HG03103 (cell line): Measurements from ENCODE around the gene MTHFS.

ENCODE experiments used
- ATAC-seq: cut with Tn5 transposase; IDR thresholded peaks from one replicate; pipeline ENCODE4 v1.9.1; 2021; ENCODE audit warnings: low read depth; ENCODE audit not compliant: unreplicated experiment

MTHFS gene

DNA sequence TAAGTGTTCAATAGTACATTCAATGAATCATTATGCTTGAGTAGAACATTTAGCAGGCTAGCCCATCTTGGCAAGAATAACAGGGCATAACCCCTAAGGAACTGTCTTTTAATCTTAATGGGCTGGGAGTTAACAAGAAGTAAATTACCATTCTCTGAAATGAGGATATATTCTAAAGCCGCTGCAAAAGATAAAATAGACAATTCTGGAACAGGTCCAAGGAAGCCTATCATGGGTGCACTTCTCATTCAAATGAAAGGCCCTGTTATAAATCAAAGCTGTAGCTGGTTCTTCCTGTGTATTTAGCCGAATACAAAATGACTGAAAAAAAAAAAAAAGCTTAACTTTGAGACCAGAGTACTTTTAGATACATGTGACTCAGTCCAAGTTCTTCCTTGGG is 15.6 kb downstream of the MTHFS start:
- no peak for ATAC-seq

DNA sequence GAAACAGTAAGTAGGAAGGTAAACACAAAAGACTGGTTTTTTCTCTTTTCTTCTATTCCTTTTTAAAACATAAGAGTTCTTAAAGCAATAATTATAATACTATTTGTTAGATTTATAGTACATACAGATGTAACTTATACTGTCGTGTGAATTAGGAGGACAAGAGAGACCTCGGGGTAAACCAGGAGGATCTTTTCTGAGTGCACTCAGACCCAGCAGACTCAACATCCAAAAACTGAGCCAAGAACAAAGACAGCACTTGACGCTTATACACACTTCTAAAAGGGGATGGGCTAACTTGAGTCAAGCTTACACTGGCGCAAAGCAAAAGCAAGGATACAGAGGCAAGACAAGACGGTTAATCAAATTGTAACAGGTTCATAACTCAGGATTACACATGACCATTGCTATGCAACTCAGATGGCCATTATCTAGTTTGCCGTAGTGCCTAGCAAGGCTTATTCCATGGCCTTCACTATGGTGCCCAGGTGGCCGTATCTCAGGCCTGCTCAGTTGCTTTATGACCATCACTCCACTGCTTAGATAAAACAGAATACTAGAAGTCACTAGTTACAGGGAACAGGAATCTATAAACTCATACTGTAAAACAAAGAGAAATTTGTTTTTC is 18.6 kb downstream of the MTHFS start:
- no peak for ATAC-seq

DNA sequence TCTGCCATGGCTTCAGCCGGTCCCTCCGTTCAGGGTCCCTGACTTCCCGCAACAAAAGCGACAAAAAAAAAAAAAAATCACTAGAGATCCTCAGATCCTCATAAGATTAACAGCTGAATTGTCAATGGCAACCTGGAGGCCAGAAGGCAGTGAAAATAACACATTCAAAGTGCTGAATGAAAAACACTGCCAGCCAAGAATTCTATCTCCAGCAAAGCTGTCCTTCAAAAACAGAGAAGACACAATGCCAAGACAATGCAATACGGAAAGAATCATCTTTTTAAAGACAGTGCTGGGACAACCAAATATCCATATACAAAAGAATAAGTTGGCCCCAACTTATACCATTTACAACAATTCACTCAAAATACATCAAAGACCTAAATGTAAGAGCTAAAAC is 21.6 kb downstream of the MTHFS start:
- ATAC-seq, result no peak

DNA sequence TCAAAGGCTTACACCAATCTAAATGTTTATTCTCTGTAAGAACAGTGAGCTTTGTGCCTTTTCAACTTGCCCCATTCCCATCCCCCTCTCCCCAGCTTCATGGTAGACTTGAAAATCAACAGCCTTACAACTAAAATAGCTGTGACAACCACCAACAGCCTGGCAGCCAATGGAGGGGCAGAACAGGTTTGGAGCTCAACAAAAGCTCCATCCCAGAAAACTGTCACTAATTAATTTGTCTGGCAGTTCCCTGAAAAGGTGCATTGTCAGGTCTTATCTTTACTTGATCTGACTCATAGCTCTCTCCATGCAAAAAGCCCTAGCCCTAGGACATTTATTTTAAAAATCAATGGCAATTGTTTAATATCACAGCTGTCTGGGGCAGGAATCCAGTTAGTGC is 22.6 kb downstream of the MTHFS start:
- no peak for ATAC-seq

DNA sequence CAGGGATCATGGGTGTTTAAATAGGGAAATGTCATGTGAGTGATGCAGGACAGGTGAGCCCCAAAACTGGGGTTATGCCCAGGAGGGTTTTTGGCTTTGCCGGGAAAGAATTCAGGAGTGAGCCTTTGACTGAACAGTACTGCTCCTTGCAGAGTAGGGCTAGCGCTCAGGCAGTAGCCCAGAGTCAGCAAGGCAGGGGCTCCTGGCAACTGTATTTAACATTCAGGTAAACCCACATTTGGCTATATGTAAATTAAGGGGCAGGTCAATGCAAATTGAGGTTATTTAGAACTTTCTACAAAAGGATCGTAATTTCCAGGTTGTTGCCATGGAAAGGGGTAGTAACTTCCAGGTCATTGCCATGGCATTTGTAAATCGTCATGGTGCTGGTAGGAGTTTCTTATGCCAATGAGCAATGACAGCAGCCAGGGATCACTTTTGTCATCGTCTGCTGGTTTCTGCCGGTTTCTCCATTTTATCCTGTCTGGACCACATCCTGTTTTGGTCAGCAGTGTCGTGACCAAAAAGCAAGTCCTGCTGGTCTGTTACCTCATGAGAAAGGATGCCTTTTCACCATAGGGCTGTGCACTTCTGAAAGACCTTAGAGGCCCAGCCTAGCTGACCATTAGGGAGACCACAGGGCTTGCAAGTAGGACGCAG is 24.3 kb downstream of the MTHFS start:
- no peak for ATAC-seq

DNA sequence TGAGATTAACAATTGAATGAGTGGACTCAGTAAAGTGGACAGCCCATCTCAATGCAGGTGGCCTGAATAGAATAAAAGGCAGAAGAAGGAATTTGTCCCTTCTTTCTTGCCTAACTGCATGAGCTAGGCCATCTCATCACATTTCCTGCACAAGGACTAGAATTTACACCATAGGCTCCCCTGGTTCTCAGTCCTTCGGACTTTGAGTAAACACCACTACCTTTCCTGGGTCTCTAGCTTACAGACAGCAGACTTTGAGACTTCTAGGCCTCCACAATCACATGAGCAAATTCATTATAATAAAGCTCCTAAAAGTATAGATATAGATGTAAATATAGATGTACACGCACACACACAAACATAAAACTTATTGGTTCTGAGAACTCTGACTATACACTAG is 28.3 kb downstream of the MTHFS start:
- ATAC-seq, result no peak

DNA sequence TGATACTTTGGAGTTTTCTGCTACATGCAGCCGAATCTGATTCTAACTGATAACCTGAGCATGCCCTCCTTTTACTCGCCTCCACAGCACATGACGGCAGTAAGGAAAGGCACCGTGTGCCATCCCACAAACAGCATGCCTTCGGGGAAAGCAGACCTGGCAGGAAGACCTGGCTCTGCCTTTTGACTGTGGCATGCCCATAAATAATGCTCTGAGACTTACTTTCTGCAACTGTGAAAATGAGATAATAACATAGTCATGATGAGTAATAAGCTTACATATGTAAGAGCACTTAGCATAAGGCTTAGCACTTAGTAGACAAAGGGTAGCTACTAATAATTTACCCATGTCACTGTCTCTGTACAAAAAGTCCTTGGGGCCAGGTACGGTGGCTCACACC is 32.9 kb downstream of the MTHFS start:
- ATAC-seq, result no peak

DNA sequence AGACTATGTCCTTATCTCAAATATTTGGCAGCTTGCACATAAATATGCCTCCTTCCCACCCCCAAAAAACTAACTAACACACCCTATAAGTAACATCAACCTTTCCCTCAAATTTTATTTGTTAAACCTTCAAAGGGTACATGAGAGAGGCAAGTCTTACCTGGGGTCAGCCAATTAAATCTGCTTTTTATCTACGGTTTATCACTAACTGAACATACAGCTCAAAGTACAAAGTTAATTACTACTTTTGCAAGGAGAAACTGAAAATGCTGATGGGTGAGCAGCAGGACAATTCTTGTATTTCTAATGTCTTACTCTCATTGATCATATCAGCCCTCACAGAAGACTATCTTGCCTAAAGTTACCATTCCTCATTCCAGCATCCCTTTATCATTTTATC is 34.6 kb downstream of the MTHFS start:
- no peak for ATAC-seq

DNA sequence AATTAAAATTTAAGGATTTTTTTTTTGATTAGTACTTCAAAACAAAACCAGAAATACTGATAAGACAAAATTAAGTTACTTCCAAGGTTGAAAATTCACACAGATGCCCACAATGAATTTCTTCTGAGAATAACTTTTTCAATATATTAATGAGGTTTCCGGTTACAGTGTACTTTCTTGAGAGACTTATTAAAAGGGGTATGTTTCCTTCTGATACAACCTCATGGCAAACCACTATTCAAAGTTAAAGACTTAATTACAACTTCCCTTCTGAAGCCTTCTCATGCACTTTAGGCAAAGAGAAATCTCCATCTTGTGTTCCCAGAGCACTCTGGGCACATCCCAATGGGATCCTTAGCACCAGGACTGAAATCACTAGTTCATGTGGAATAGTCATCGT is 36.2 kb downstream of the MTHFS start:
- ATAC-seq, result no peak

DNA sequence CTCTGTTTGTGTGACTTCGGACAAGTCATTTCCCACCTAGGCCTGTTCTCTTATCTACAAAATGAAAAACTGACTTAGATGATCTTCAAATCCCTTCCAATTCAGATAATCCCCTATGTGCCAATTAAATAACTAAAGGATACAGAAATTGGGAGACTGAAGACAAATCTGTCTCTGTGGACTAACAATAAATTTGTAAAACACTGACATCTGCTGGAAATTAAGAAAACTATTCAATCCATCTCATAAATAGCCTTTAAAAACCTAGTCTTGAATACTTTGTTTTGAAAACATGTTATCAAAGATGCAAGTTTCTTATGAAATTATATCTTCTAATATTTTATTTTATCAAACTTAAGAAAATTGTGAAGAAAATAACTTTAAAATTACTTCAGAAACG is 38.3 kb downstream of the MTHFS start:
- ATAC-seq, result no peak

DNA sequence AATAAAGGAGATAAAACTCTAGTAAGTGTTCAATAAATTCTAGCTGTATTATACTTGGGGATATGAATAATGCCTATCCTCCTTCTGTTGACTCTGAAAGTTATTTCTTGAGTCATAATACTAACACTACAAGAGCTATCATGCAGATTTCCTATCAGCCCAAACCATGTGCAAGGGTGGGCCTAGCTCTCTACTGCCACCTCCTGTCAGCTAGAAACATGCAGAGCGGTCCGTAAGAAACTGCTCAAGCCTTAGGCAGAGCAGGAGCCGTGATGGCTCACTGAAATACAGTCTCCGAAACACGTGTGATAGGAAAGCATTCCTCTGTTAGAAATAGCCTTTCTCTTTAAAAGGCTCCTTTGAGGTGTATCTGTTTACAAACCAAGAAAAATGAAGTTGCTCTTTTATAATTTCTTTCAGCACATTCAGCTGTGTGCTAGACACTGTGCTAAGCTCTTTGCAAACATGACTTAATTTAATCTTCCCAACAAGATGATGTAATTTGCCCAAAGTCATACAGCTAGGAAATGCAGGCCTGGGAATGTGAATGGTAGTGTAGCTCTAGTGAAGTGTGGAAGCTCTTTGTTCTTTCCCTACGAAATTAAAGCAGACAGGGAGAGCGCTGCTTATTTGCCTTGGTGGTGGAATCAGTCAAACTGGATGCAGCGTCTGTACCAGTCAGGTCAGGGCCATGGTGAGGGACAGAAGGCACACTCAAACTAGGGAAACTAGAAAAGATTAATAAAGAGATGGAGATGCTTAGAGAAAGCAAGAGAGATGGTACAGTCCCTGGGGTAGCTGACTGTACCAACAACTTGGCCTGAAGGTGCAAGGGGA is 43.1 kb downstream of the MTHFS start:
- ATAC-seq, result peak; percentile 93

DNA sequence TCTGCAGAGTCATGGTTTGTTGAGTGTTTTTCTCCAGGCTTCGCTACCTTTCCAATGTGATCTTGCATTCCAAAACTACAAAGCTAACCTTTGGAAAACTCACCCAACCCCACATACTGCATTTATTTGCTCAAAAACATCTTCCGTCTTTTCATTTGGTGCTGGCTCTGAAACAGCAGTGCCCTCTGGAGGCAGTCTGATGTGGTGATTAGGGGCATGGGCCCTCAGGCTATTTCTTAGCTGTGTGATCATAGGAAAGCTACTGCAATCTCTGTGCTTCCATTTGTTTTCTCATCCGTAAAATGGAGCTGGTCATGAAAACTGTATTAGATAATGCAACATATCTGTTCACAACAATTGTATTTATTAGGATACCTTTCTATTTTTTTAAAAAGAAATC is 47.0 kb downstream of the MTHFS start:
- ATAC-seq, result no peak

DNA sequence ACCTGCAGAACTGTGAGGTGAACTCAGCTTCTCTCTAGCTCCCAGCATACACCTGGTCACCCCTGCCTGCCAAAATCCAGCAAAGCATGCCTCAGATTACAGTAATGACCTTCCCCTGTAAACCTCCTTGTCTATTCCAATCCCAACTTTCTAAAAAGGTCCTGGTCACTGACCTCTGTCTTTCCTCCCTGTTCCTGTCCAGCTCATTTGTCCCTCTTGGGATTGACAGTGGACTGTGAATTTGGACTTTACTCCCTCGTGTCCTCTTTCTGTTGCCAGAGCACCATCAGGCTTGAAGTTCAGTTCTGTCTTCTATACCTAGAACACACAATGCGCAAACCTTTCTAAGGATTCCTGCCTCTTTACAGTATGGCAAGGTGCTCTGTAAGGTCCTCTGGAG is 50.3 kb downstream of the MTHFS start:
- ATAC-seq, result no peak

DNA sequence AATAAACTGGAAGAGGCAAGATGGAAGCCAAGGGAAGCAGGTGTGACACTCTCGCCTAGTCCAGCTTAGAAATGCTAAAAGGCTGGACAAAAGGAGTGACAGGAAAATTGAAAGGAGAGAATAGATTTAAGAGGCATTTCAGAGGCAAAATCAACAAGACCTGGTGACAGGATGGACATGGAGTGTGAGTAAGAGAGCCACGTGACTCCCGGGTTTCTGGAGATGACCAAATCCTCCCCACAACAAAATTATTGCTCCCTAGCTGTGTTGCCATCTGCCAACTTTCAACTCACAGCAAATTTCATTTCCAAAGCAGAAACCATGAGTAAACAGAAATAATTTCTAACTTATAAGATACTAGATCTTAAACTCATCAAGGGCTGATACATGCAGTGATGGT is 52.6 kb downstream of the MTHFS start:
- ATAC-seq, result no peak

DNA sequence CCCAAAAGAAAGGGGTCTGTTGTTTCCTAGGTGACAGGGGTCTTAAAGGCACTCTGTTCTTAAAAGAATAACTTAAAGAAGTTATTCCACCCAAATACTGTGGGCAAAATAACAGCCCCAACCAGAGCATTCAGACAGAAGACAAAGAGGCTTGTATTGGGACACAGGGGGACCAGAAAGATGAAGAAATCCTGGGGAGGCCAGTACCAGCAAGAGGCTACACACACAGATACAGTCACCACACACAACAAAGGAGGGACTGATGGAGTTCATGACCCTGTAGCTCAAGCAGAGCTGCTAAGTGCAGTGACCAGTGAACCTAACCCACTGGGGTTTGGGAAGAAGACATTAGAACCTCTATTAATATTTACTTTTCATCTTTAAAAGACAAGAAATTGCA is 59.0 kb downstream of the MTHFS start:
- ATAC-seq, result no peak

DNA sequence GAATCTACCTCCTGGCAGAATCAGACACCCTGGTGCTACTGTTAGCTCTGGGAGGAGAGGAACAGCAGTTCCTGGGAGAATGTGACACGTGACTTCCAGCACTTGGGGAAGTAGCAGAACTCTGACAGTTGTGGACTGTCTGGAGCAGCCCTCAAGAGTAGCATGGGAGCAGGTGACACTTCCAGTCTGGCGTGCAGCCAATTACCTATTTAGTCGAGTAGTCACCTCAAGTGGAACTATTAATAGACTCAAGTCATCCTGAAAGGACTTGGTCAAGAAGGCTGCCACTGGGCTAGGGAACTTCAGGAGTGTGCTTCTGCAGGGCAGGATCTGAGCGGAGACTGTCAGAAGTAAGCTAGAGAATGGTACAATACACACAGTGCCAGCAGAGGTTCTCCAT is 62.3 kb downstream of the MTHFS start:
- ATAC-seq, result no peak

DNA sequence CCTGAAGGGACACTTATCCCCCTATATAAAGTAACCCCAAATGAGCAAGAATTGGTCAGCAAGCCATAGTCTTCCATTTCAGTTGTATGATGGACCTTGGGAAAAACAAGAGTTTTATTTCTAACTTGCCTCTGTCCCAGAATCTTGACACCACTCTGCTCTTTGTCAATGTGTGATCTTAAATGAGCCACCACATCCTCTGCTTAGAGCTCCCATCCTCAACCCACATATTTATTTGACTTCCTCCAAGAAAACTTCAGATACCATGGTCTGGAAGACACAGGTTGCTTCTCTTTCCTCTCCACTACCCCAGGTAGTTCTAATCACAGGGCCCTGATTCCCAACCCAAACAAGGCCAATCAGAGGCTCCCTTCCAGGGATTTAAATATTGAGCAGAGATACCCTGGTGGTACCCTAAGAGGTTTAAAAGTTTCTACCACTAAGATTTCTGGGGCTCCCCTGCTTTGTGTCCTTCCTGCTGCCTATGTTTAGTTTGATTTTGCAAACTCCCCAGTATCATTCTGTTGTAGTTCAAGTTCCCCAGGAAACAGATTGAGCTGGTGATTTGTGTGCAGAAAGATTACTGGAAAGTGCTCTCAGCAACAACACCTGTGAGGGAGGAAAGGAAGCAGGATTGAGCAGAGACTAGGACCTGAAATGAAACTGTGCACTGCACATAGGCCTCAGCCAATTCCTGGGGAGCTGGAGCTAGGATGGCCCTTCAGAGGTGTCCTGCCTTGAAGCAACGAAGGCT is 64.3 kb downstream of the MTHFS start:
- no peak for ATAC-seq

DNA sequence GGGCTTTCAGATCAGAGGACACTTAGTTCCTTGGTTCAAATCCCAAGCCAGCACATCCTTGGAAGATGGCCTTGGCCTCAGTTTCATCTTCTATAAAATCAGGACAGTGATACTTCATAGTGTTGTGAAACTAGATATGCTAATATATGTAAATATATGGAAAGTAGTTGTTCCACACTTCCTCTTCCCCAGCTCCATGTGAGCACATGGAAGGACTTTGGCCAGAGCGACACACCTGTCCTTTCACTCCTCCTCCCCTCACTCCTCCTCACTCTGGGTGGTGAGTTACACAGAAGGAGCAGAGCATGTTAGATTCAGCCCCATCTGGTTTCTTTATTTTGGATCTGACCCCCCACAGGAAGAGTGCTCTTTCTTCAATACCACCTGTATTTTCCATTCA is 65.2 kb downstream of the MTHFS start:
- ATAC-seq, result no peak

DNA sequence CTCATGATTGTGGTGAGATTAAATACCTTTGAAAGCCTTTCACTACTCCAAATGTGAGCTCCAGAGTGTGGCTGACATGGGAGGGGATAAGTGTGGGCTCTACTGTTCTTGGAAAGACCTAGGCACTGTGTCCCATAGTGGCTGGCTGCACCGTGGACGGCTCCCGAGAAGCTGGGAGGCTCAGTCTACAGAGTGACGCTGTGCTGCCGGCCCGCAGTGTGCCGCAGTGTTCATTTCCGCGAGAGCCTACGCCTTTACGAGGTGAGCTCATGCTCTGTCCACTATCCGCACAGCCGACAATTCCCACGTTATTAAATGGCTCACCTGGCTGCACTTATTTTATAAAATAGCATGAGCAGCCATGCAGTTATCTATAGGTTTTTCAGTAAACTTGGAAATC is 66.9 kb downstream of the MTHFS start:
- ATAC-seq, result no peak

DNA sequence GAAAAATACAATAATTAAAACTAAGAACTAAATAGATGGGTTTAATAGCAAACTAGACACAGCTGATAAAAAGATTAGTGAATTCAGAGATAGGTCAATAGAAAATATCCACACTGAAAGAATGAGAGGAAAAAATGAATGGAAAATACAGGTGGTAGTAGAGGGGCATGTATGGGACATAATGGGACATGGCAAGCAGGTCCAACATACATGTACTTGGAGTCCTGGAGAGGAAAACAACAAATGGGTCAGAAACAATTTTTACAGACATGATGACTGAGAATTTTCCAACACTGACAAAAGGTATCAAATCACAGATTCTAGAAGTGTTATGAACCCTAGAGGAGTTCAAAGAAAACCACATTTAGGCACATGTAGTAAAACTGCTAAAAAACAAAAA is 68.4 kb downstream of the MTHFS start:
- no peak for ATAC-seq

DNA sequence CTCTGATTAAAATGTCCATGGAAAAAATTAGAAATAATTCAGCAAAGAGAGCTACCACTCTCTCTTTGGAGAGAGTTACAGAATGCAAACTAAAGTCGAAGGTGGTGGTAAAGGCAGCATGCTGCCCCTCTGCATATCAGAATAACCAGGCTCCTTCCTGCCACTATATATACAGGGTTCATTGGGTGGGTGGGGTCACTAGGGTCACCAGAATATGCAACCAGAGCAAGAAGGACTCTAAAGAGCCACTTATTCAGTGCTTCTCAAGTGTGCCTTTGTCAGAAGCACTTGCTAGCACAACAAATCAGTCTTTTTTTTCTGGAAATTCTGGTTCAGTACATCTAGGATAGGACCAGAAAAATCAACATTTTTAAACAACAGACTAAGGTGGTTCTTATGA is 70.0 kb downstream of the MTHFS start:
- ATAC-seq, result no peak
